Measurements from ENCODE around the gene EPS8.
A peak's percentile ranks its signal among the peaks of the same experiment; 100 is the strongest.

Gene EPS8

DNA sequence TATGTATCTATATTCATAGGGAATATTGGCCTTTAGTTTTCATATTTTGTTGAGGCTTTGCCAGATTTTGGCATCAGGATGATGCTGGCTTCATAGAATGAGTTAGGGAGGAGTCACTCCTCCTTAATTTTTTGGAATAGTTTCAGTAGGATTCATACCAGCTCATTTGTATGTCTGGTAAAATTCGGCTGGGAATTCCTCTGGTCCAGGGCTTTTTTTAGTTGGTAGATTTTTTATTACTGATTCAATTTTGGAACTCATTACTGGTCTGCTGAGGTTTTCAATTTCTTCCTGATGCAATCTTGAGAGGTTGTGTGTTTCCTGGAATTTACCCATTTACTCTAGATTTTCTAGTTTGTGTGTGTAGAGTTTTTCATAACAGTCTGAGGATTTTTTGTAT, 175.2 kb downstream of the EPS8 start:
- Histone ChIP-seq H4K20me1 (no peaks in the 10 kb centered on the region), H3K4me1 (no peaks in the 10 kb centered on the region; a peak in 1 of 20 replicates), H3K36me3 (peaks cover 0 to 24% (median 0%) of the 10 kb centered on the region in 11 experiments; a peak in 3 of 22 replicates), H3K4me3 (no peak overlapping the region), H3K27me3 (no peaks in the 10 kb centered on the region), H3K9me3 (replicated peaks in 1 of 11) (peaks cover 12 to 36% (median 23%) of the 10 kb centered on the region in 11 experiments), H3K4me2 (no peak overlapping the region), H3K27ac (no peak overlapping the region), H3K9ac (no peak overlapping the region)
- TF ChIP-seq Cebpa-rat (IDR thresholded peaks at IDR 0.05), result no peak

DNA sequence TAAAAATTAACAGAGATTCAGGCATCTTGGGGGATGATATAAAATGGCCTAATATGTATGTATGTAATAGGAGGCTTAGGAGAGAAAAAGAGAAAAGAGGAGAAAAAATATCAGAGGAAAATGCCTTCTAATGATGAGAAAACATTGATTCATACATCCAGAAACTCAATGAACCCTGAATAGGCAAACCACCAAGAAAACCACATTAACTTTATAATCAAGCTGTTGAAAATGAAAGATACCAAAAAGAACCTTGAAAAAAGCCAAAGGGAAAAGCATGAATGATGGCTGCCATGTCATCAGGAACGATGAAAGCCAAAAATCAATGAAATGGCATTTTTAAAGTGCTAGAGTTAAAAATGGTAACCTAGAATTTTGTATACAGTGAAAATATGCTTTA, 180.2 kb downstream of the EPS8 start:
- no peak overlapping the region; a peak in 1 of 22 replicates for H3K4me2 ChIP-seq
- H3K27me3 ChIP-seq, result no peaks in the 10 kb centered on the region
- no peak overlapping the region for H3K9ac ChIP-seq
- TF ChIP-seq Cebpa-rat (IDR thresholded peaks at IDR 0.05), result no peak
- H3K36me3 ChIP-seq, result no peaks in the 10 kb centered on the region
- H3K4me1 ChIP-seq, result peaks cover 0 to 17% (median 0%) of the 10 kb centered on the region in 10 experiments; a peak in 6 of 20 replicates
- no peak overlapping the region for H3K27ac ChIP-seq
- H4K20me1 ChIP-seq, result no peaks in the 10 kb centered on the region
- no peak overlapping the region for H3K4me3 ChIP-seq
- peaks cover 0 to 17% (median 7%) of the 10 kb centered on the region in 11 experiments; a peak in 10 of 22 replicates for H3K9me3 ChIP-seq (replicated peaks in 1 of 11)

DNA sequence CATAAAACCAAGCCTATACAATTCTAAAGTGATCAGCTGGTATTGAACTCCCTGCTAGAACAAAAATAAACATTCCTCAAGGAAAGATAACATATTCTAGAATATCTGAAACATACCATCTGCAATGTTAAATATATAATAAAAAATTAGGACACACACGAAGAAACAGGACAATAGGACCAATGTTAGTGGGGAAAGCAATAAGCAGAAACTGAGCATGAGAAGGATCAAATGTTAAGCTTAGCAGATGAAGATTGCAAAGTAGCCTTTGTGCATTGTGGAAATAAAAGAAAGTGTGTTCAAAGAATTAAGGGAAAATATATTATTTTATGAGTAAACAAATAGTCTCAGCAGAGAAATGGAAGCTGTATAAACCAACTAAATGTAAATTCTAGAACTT, 180.8 kb downstream of the EPS8 start:
- no peak for TF ChIP-seq Cebpa-rat (IDR thresholded peaks at IDR 0.05)
- no peak overlapping the region for H3K9ac ChIP-seq
- no peak overlapping the region for H3K4me2 ChIP-seq
- no peaks in the 10 kb centered on the region for H3K27me3 ChIP-seq
- H3K4me3 ChIP-seq, result no peak overlapping the region
- H4K20me1 ChIP-seq, result no peaks in the 10 kb centered on the region
- H3K36me3 ChIP-seq, result no peaks in the 10 kb centered on the region
- no peak overlapping the region for H3K27ac ChIP-seq
- H3K4me1 ChIP-seq, result peaks cover 0 to 17% (median 0%) of the 10 kb centered on the region in 10 experiments; a peak in 6 of 20 replicates
- H3K9me3 ChIP-seq (replicated peaks in 1 of 11), result peaks cover 0 to 14% (median 5%) of the 10 kb centered on the region in 11 experiments; a peak in 9 of 22 replicates

DNA sequence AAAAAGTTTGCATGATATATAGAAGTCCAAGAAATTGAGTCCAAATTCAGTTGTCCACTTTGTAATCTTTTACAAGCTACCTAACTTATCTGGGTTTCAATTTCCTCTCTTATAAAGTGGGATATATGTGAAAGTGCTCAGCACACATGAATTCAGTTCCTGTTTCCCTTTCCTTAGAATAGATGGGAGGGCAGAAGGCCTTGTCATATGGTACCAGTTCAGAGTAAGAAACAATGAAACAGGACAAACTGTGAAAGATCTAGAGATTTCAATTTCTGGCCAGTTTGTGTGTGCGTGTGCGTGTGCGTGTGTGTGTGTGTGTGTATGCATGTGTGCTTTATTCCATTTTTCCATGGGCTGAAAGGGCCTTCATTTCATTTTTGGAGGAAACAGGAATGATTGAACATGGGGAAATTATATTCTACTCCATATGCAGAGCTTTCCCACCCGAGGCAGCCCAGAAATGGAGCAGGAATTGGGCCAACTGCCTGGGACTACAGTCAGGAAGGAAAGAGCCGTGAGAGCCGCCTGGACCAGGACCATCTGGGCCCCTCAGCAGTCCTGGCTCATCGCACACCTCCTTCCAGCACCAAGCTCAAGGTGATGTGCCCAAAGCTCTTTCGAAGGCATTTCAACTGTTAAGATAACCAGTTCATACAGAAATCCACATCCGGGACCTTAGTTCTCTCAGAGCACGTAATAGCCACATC, 183.2 kb downstream of the EPS8 start:
- Histone ChIP-seq H4K20me1 (no peaks in the 10 kb centered on the region), H3K9ac (no peak overlapping the region), H3K9me3 (replicated peaks in 1 of 11) (no peaks in the 10 kb centered on the region)

DNA sequence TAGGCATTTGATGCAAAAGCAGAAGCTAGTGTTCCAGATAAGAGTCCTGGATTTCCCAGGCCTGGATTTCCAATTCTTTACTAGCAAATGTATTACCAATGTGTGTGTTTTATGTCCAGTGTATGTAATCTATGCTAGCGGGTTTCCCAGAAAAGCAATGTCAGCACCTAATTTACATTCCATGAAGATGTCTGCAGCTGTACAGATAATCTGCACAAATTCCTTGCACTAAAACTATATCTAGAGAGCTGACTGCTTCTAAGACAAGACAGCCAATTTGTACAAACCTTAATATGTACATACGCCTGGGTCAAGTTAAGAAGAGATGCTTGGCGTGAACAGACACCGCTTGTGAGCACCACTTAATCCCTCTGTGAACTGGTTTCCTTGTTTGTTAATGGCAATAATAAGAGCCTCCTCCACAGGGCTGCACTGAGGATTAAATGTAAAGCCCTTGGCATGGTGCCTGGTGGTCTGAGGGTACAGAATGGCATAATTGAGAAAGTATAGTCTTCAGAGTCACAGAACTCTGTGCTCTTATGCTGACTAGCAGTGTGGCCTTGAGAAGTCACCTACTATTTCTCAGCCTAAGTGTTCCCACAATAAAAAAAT, 185.6 kb downstream of the EPS8 start:
- Histone ChIP-seq H4K20me1 (no peaks in the 10 kb centered on the region), H3K36me3 (no peaks in the 10 kb centered on the region), H3K4me2 (no peak overlapping the region), H3K4me3 (no peak overlapping the region), H3K9me3 (replicated peaks in 1 of 11) (no peaks in the 10 kb centered on the region), H3K27ac (no peak overlapping the region), H3K27me3 (no peaks in the 10 kb centered on the region), H3K9ac (no peak overlapping the region), H3K4me1 (peaks cover 0 to 59% (median 0%) of the 10 kb centered on the region in 10 experiments; a peak in 9 of 20 replicates)
- no peak for TF ChIP-seq Cebpa-rat (IDR thresholded peaks at IDR 0.05)

More for the DNA sequence above, 183.2 kb downstream of the EPS8 start:
- no peak for TF ChIP-seq Cebpa-rat (IDR thresholded peaks at IDR 0.05)
- no peaks in the 10 kb centered on the region for H3K36me3 ChIP-seq
- no peaks in the 10 kb centered on the region for H3K27me3 ChIP-seq
- no peak overlapping the region for H3K27ac ChIP-seq
- no peak overlapping the region for H3K4me3 ChIP-seq
- peaks cover 0 to 35% (median 0%) of the 10 kb centered on the region in 10 experiments; a peak in 9 of 20 replicates for H3K4me1 ChIP-seq
- H3K4me2 ChIP-seq, result peak overlapping the region in 4 of 11 experiments; percentile 15 to 54 (median 30); a peak in 5 of 22 replicates

DNA sequence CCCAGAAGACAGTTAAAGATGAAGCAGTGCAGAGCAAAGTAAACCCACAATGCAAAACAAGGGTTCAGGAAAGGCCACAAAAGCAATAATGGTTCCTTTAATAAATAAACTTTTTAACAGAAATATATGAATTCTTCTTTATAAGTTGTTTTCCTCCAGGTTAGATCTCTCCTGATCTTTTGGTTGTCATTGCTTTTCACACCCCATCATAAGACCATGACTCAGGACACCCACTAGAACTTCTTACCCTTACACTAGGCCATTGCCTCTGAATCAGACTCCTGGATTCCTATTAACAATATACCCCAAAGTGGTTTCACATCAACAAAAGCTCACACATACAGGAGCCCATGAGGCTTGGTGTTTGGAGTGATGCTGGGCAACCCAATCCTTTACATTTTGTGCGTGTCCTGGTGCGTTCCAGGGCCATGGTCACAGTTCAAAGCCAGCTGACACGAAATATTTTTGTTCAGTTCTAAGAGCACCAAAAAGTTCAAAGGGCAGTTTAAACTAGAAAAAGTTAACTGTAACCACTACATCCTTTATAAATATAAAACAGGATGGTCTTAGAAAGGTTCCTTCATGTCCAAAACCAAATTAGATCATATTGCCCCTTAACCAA, 187.0 kb downstream of the EPS8 start:
- H3K9ac ChIP-seq, result no peak overlapping the region
- H3K4me1 ChIP-seq, result peaks cover 0 to 59% (median 0%) of the 10 kb centered on the region in 10 experiments; a peak in 9 of 20 replicates
- peak overlapping the region in 1 of 11 experiments; percentile 8; a peak in 1 of 22 replicates for H3K27ac ChIP-seq
- no peak for TF ChIP-seq Cebpa-rat (IDR thresholded peaks at IDR 0.05)
- no peaks in the 10 kb centered on the region for H3K27me3 ChIP-seq
- H3K4me3 ChIP-seq, result no peak overlapping the region
- H3K36me3 ChIP-seq, result peaks cover 0 to 7% (median 0%) of the 10 kb centered on the region in 11 experiments; a peak in 2 of 22 replicates
- peak overlapping the region in 4 of 11 experiments; percentile 10 to 71 (median 68); a peak in 6 of 22 replicates for H3K4me2 ChIP-seq
- H4K20me1 ChIP-seq, result no peaks in the 10 kb centered on the region
- no peaks in the 10 kb centered on the region for H3K9me3 ChIP-seq (replicated peaks in 1 of 11)

DNA sequence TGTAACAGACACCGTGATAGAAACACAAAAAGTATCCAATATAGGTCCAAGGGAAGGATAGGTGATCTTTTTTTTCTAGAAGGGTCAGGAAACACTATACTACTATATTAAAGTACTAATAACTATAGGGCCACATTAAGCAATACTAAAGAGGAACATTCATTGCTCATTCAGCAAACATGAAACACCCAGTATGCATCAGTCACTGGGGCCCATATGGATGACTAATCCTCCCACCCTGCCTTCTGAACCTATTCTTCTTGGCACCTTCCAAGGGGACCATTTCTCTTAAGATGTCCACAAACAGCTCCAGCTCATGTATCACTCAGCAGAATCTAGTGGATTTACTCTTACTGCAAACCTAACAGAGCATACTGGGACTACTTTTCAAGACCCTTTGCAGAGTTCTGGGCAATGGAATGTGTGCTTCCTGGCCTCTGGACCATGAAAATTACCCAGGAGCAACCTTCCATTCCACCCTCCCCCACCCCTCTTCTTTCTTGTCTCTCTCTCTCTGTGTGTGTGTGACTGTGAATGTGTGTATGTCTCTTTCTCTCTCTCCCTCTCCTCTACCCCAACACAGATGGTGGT, 187.9 kb downstream of the EPS8 start:
- no peaks in the 10 kb centered on the region for H3K27me3 ChIP-seq
- H3K4me2 ChIP-seq, result peak overlapping the region in 4 of 11 experiments; percentile 10 to 71 (median 68); a peak in 6 of 22 replicates
- peak overlapping the region in 2 of 11 experiments; percentile 8 to 17; a peak in 1 of 22 replicates for H3K27ac ChIP-seq
- H3K36me3 ChIP-seq, result peaks cover 0 to 16% (median 0%) of the 10 kb centered on the region in 11 experiments; a peak in 6 of 22 replicates
- no peaks in the 10 kb centered on the region for H4K20me1 ChIP-seq
- H3K9me3 ChIP-seq (replicated peaks in 1 of 11), result no peaks in the 10 kb centered on the region
- no peak overlapping the region for H3K4me3 ChIP-seq
- H3K4me1 ChIP-seq, result peaks cover 0 to 58% (median 0%) of the 10 kb centered on the region in 10 experiments; a peak in 9 of 20 replicates
- TF ChIP-seq Cebpa-rat (IDR thresholded peaks at IDR 0.05), result no peak
- no peak overlapping the region for H3K9ac ChIP-seq

DNA sequence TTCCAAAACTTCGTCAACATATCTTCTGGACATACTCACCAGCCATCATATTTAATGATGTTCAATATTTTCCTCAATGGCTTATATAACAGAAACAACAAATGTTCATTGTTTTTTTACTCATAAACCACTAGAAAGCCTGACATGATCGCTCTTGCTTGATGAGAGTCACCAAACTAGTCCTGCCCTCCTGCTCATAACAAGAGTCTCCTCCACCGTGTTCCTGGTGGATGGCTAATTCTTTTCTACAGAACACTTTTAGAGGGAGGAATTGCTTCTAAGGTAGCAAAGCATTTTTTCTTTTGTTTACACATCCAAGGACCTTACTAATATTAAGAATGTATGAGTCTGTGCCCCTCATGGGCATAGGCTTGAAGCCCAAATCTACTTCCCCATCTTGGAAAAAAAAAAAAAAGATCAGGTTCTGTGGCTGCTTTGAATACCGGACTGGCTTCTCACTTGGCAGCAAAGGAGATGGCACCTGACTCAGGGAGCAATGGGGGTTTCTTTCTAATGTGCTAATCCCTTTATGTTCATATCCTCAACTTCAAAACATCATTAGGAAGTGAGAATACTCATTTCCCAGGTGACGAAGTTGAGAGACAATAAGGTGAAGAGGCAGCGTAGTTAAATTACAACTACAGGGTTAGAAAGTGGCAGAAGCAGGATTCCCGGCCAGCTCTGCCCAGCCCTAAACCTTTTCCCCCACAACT, 188.8 kb downstream of the EPS8 start:
- no peaks in the 10 kb centered on the region for H3K9me3 ChIP-seq (replicated peaks in 1 of 11)
- no peaks in the 10 kb centered on the region for H3K27me3 ChIP-seq
- no peak for TF ChIP-seq Cebpa-rat (IDR thresholded peaks at IDR 0.05)
- H3K4me1 ChIP-seq, result peaks cover 0 to 49% (median 0%) of the 10 kb centered on the region in 10 experiments; a peak in 9 of 20 replicates
- no peak overlapping the region for H3K9ac ChIP-seq
- no peaks in the 10 kb centered on the region for H4K20me1 ChIP-seq
- no peak overlapping the region for H3K4me3 ChIP-seq
- H3K4me2 ChIP-seq, result peak overlapping the region in 3 of 11 experiments; percentile 66 to 71 (median 69); a peak in 6 of 22 replicates
- H3K36me3 ChIP-seq, result peaks cover 0 to 25% (median 0%) of the 10 kb centered on the region in 11 experiments; a peak in 8 of 22 replicates
- H3K27ac ChIP-seq, result no peak overlapping the region

Data from BLaER1 treated with 17β-estradiol and CSF1 and Interleukin-3, amounts not matched to agents 10 nM and 100 nM (cell line).